ENCODE measurements around the gene ASPRV1.

- TF ChIP-seq FOXP1 (CRISPR knock-in tag; IDR thresholded peaks at IDR 0.05; ENCODE audit: borderline replicate concordance), result no peak
- no peak for TF ChIP-seq CTCF (IDR thresholded peaks at IDR 0.05)
- no peak for TF ChIP-seq CREM (CRISPR knock-in tag; IDR thresholded peaks at IDR 0.05)
Observed at GRCh38 chr2:69944756-69945155, 16.7 kb downstream of the ASPRV1 start.
